Fibroblast of skin of right biceps (primary cell): ENCODE results near the gene ALDH9A1.
"Not testable (repeated sequence)": the region's sequence is repeated elsewhere in the genome, so short reads cannot be mapped to it uniquely, and the experiment has no call there.

ENCODE experiments used
- DNase-seq: peaks from one replicate; pipeline ENCODE4 v3.0.0-alpha.2; 2013

ALDH9A1 gene

DNA sequence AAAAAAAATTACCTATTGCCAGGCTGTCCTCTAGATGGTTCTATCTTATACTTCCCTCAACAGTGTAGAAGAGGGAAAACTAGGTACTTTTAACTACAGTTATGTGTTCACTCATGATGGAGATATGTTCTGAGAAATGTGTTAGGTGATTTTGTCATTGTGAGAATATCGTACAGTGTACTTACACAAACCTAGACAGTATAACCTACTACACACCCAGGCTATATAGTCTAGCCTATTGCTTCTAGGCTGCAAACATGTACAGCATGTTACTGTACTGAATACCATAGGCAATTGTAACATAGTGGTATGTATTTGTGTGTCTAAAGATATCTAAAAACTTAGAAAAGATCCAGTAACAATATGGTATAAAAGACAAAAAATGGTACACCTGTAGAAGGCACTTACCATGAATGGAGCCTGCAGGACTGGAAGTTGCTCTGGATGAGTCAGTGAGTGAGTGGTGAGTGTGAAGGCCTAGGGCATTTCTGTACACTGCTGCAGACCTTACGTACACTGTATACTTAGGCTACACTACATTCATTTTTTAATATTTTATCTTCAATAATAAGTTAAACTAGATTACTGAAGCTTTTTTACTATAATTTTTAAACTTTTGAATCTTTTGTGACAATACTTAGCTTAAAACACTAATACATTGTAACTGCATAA is 54.2 kb downstream of the ALDH9A1 start:
- DNase-seq, result no peak

DNA sequence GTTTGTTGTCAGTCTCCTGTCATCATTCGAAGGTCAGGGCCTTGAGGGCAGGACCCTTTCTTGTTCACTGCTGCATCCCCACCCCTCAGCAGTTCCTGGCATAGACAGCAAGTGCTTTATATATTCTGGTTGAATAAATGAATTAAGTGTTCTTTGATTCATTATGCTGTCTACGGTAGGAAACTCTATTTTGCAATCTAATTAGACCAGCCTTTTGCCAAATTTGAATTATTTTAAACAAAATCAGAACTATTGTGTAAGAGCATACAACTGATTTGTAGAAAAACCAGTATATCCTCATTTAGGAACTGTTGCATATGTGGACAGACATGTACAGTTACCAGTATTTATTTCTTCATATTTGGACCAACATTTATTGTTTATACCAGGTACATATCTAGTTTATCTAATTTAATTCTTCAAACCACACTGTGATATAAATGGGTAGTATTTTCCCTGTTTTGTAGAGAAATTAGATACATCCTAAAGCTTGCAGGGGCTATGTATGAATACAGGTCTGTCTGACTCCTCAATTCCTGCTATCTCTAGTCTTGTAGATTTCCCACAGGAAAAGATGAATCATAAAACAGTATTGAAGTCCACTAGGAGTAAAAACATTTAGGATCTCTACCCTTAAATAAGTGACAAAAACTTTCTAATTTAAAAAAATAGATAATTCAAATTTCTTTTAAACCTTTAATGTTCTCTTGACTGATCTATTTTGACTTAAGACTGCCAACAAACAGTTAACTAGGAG is 57.0 kb downstream of the ALDH9A1 start:
- DNase-seq, result peak; percentile 28

DNA sequence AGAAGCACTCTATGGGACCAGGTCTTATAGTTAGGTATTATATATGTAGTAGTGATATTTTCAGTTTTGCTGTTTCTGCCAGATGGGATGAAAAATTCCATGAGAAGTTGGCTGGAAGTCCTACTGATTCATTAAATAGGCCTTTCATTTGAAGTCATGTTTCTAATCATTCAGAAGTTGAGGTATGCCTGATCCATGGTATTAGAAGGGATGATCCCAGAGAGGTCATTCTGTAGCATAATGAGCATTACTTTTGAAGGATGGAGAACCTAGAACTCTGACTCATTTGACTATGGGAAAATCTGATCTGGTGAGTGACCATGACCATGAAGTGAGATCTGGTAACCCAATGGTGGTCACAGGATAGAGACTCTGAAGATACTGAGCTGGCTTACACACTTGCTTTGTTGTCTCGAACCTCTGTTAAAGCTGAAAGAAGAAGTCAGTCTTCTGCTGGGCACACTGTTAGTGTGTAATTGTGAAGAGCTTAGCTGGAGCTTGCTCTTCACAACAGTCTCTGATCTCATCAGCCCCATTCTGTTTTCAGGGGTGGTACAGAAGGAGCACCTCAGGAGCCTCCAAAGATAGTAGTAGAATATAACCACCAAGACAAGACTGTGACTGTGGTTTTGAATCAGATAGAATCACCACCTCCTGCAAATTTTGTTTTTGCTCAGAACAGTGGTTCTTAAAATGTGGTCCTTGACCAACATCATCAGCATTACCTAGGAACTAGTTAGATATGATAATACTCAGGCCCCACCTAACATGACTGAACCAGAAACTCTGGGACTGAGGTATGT is 58.3 kb downstream of the ALDH9A1 start:
- DNase-seq, result peak; percentile 37

DNA sequence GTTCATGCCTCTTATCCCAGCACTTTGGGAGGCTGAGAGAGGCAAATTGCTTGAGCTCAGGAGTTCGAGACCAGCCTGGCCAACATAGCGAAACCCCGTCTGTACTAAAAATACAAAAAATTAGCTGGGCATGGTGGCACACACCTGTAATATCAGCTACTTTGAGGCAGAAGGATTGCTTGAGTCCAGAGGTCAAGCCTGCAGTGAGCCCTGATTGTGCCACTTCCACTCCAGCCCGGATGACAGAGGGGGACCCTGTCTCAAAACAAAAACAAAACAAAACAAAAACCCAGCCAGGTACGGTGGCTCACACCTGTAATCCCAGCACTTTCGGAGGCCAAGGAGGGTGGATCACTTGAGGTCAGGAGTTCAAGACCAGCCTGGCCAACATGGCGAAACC is 60.2 kb downstream of the ALDH9A1 start:
- DNase-seq, result not testable (repeated sequence)

DNA sequence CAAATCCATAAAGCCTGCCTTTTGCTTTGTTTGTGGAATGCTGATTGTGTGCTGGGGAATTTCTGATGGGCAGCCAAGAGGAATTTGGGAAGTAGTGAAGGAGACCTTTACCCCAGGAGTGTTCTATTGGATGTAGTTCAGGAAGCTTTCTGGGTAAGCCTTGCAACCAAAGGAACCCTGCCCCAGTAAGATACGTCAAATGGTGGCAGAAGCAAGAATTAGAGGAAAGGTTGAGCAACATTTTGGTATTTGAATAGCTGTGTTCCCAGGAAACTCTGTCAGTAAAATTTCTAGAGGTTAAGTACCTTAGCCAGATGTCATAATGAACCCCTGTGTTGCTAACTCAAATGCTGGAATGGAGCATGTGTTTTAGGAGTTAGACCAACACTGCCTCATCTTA is 60.9 kb downstream of the ALDH9A1 start:
- peak; percentile 60 for DNase-seq

DNA sequence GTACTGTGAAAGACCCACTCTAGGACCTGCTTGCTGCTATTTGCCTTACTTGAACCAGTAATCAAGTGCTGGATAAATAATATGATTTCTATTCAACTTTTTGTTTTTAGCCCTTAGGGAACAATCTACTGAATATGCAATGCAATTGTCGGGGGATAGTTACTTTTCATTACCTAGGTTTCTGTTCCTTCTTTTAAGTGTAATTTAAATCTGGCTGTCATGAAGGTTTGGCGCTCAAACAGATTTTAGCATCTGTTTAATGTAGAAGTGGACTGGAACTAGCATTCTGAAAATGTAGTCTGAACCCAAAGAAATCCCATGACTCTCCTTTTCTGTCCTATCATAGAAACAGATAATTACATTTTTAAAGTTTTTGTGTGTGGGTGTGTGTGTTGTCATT is 62.5 kb downstream of the ALDH9A1 start:
- no peak for DNase-seq

DNA sequence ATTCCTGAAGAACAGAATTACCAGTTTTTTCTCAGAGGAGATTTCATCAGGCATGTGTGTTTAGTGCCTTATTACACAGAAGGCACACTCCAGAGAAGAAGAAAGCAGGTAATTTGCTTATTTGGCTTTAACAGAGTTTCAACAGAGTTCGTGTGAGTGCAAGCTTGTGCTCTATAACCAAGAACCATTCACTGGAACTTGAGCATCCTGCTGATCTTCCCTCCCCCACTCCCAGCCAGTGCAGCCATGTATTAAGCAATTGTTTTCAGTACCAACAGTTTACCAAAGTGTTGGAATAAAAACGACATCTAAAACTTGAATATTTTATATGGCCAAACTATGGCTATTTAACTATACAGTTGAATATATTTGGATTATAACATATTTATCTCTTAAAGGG is 63.0 kb downstream of the ALDH9A1 start:
- no peak for DNase-seq

DNA sequence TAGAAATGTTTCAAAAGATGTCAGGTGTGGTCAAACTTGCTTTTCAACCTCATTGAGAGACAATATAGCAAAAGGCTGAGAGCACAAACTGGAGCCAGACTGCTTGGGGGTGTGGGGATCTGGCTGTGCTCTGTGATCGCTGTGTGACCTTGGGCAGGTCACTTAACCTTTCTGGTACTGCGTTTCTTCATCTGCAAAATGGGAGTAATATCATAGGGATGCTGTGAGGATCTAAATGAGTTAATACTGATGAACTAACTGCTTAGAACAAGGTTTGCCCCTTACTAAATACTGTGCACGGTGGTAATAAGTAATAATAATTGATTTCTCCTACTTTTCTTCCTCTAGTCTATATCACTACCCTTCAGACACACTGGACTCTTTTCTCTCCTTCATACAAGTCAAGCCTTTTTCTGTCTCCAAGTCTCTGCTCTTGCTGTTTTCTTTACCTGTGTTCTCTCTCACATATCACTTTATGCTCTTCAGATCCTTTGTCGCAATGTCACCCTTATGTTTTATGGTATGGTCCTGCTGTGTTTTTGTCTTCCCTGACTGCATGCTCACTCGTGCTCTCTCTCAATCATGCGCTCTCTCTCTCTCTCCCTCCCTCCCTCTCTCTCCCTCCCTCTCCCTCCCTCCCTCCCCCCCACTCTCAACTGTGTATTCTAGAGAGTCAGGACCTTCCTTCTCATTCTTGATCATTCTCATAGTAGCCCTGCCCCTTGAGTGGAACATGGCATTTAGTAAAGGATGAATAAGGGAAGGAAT is 64.0 kb downstream of the ALDH9A1 start:
- no peak for DNase-seq

DNA sequence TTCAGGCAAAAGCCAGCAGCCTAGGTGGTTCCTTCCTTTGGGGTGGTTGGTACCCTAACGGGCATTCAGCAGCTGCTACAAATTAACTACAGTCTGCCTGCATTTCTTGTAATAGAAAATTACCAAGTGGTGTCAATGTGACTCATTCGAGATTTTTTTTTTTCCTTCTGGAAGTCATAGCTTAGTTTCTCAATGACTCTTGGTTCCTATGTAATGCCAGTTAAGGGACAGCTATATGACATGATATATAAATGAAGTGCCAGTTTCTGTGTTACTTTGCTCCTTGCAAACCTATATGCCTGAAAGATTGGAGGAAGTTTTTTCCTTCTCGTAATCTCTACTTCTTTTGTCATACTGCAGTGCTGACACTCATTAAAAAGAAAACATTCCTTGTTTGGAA is 64.7 kb downstream of the ALDH9A1 start:
- peak; percentile 56 for DNase-seq

DNA sequence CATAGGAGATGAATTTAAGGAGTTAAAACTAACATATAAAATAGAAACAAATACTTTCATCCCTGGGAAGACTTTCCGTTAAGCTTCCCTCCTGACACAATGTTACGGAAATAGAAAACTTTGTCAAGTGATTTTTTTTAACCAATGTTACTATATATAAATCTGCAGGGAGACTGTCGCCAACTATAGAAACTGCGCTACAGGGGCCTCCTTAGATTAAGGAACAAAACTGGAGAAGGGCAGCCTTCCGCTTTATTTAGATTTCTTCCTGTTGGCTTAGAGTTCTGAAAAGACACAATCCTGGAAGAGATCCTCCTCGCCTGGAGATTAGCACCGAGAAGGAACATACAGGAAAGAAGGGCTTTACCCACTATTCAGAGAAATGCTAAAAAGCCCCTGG is 65.9 kb downstream of the ALDH9A1 start:
- peak; percentile 5 for DNase-seq

DNA sequence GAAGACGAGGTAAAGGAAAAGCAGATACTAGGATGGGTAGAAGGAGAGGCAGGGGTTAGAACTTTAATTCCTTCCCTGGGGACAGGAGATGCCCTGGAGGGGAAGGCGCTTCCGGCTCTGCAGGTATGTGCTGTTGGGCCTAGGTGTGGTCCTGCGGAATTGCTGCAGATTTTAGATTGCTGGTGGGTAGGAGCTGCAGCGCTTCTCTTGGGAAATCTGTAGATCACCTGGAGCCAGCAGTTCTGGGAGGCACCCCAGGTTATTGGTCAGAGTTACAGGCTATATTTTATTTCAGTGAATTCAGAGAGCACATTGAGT is 66.3 kb downstream of the ALDH9A1 start:
- no peak for DNase-seq

DNA sequence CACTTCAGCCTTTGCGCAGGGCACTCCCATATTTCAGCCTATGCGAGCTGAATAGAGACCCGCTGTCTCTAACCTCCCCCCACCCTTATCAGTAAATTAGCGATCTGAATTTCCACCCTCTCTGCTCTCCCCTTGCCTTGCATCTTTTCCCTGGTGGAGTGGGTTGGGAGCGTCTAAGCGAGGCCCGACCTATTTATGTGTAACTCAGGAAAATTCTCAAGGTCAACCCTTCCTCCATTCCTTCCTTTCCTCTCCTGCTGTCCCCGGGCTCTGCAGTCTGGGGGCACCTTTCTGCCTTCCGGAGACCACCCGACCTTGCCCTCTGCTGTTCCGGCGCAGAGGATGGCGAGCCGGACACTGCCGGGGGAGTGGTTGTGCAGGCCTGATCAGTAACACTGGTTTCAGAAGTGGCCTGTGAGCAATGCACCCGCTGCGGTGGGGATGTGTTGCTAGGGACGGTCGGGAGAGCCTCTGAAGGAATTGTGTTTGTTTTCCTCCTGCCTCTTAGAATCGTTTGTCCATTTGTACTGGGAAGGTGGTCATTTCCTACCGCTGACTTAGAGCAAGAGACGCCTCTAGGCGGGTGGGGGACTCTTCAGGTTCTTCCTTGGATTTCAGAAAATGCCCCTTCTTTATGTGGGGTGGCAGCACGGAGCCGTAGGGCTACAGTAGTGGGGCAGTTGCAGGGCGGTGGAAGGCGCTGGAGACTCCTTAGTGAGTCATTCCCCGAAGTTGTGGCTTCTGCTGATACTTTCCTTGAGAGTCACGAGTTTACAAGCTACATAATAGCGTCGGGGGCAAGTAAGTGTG is 66.8 kb downstream of the ALDH9A1 start:
- peak; percentile 89 for DNase-seq

DNA sequence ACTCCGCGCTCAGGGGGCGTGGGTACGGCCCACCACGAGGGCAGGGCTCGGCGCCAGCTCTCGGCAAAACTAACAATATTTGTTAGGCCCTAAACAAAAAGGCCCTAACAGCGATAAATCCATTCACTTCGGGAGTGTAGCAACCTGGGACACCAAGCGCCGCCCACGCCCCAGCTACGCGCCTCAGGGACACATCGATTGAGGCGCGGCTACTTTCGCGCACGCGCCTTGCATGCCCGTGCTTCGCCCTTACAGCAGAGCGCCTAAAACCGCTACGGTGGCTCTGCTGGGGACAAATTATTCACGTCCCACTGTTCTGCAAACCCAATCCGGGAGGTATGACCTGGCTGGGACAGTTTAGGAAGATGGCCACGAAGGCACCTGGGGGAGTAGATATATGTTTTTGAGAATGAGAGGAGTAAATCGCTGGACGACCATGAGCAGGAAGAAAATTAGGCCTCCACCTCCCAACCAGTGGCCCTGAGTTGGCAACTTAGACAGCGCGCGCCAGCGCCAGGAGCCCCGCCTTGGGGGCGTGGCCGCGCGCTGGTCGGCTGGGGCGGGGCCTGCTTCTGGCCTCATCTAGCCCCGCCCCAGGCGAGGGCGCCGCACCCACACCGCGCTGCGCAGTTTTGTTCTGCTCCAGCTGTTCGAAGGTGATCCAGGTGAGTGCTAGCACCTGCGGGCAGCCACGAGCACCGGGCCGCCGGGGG is 67.6 kb downstream of the ALDH9A1 start, which contains the start of gene MGST3:
MGST3 (plus strand) TSS at position 606 of the 713 bp plus-strand sequence. CDS start 18,614 bp downstream, outside the sequence.
- peak; percentile 98 for DNase-seq

DNA sequence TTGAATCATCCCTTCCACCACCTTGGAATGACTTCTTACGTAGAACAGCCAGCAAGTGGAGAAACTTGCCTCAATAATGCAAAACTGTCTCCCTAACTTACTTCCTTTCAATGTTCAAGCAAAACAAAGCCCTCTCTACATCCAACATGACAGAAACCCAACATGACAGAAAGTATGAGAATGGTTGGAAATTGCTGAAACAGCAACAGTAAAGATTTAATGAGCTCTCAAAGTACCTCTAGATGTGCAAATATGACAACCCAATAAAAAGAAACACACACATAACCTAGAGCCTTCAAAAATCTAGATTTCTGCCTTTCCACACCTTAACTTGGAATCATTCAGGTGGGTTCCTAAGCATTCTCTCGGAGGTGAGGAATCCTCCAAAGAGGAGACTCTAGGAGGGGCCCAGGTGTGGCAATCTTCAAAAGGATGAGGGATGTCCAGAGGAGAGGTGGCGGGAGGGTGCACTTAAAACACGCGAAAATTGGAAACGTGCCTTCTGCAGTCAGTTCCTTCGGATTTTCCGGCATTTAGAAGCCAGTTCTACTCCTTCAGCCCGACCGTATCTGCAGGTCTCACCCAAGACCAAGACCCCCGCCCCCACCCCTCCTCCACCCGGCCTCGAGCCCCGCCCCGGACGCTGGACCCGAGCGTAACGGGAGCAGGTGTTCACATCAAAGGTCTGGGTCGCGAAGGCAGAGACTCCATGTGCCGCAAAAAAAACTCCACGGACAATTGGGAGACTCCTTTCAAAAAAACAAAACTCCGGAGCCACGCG is 68.3 kb downstream of the ALDH9A1 start:
- no peak for DNase-seq

DNA sequence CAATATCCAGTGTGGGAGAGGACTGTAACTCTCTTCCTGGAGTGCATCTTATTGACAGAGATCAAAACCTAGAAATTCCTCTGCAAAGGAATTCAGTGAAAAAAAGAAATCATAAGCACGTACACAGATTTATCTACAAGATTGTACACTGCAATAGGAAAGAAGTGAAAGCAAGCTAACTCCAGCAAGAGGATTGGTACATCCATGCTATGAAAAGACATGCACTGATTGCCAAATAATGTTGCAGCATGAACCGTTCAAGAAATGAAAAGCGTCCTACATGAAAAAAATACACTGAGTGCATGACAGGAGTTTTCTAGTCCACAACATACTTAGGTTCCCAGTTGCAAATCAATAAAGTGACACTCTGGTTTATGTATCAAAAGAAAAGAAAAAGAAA is 69.2 kb downstream of the ALDH9A1 start:
- DNase-seq, result no peak

DNA sequence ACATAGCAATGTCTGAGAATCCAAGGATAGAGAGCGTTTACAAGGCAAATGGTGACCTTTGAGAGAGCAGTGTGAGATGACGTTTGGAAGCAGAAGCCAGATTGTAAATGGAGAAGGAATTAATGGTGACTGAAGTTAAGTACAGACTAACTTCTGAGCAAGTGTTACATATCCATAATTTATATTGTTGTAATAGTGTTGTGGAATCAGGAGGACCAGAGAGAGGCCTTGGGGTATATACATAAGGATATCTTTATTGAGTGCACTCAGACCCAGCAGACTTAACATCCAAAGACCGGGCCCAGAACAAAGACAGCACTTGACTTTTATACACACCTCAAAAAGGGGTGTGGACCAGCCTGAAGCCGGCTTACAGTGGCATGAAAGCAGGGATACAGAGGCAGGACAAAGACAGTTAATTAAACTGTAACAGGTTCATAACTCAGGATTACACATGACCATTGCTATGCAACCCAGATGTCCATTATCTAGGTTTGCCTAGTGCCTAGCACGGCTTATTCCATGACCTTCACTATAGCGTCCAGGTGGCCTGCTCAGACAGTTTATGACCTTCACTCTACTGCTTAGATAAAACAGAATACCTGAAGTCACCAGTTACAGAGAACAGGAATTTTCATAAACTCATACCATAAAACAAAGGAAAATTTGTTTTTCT is 70.1 kb downstream of the ALDH9A1 start:
- DNase-seq, result no peak

DNA sequence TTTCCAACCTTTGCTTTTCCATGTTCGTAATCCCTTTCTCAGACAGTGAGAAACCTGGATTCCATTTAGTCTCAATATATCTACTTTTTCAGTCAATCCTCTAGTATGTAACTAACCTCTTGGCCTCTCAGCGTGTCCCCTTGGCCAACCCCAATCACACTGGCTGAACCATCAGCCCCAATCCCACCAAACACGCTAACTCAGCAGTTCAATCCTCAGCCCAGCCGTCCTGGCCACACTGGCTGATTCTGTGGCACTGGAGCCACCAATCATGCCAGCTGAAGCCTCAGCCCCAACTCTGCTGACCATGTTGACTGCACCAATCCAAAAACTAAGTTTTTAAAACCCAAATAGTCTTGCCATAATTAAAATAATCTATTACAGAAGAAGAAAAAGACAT is 73.9 kb downstream of the ALDH9A1 start:
- DNase-seq, result no peak

DNA sequence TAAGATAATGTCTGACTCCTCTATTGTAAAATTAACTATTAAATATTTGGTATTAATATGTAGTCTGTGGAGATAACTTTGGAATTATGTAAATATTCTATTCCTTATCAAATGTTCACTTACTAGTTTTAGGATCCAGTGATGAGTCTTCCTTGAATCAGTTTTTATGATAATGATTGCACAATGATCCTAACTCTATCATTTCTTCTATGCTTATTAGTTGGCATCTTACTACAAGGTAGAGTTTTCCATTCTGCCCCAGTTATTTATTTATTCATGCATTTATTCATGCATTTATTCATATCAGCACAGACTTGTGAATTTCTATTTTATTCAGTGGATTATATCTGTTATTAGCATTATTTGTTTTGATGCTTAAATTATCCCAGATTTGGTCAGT is 74.7 kb downstream of the ALDH9A1 start:
- DNase-seq, result no peak

DNA sequence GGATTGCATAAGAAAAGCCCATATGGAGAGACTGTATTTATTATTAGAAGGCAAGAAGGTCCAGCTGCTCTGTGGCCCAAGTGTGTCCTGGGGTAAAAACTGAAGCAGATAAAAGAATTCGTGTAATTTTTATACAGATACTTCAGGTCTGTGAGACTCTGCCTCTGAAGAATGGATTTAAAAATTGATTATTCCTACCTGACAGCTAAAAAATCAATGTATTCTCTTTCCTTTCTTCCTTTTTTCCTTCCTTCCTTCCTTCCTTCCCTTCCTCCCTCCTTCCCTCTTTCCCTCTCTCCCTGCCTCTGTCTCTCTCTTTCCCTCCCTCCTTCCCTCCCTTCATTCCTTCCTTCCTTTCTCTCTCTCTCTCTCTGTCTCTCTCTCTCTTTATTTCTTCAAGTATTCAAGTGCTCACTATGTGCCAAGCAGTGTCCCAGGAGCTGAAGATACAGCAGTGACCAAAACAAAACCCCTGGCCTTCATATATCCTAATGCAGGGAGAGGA is 78.7 kb downstream of the ALDH9A1 start:
- no peak for DNase-seq
